ENCODE data around the gene GLT1D1. TPM values are rescaled to one million over a fixed set of nuclear protein-coding genes. Genes with fewer than 3 reads are reported as not detected.

GLT1D1 gene
- total RNA-seq, 4 donors from 2014 or later, result 0.09 to 10.4 (median 0.71) TPM

DNA sequence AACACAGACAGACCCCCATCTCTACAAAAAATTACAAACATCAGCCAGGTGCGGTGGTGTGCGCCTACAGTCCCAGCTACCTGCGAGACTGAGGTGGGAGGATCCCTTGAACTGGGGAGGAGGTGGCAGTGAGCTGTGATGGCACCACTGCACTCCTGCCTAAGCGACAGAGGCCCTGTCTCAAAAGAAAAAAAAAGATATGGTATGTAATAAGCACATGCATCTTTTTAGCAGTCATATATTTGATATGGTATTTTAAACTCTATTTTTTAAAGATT lies 36.7 kb upstream of the GLT1D1 start:
- DNase-seq (ENCODE audit: low spot score) (no peak), ATAC-seq (ENCODE audit: low FRiP score) (no peak)
- TF ChIP-seq, protein P1, sequence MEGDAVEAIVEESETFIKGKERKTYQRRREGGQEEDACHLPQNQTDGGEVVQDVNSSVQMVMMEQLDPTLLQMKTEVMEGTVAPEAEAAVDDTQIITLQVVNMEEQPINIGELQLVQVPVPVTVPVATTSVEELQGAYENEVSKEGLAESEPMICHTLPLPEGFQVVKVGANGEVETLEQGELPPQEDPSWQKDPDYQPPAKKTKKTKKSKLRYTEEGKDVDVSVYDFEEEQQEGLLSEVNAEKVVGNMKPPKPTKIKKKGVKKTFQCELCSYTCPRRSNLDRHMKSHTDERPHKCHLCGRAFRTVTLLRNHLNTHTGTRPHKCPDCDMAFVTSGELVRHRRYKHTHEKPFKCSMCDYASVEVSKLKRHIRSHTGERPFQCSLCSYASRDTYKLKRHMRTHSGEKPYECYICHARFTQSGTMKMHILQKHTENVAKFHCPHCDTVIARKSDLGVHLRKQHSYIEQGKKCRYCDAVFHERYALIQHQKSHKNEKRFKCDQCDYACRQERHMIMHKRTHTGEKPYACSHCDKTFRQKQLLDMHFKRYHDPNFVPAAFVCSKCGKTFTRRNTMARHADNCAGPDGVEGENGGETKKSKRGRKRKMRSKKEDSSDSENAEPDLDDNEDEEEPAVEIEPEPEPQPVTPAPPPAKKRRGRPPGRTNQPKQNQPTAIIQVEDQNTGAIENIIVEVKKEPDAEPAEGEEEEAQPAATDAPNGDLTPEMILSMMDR (IDR thresholded peaks at IDR 0.05), result no peak

- ATAC-seq (ENCODE audit: low FRiP score), result no peak
- TF ChIP-seq, protein P1 (IDR thresholded peaks at IDR 0.05), result no peak
- no peak for DNase-seq (ENCODE audit: low spot score)
These were observed 35.9 kb upstream of the GLT1D1 start for GRCh38 chr12:128817111-128818015.

GRCh38 chr12:128818065-128819022 lies 34.9 kb upstream of the GLT1D1 start:
- TF ChIP-seq, protein P1 (IDR thresholded peaks at IDR 0.05), result no peak
- no peak for DNase-seq (ENCODE audit: low spot score)
- ATAC-seq (ENCODE audit: low FRiP score), result no peak

- ATAC-seq (ENCODE audit: low FRiP score), result no peak
- TF ChIP-seq, protein P1 (IDR thresholded peaks at IDR 0.05), result no peak
- no peak for DNase-seq (ENCODE audit: low spot score)
These were observed 33.8 kb upstream of the GLT1D1 start for GRCh38 chr12:128819293-128820144.

GRCh38 chr12:128820253-128820652 lies 33.0 kb upstream of the GLT1D1 start:
- TF ChIP-seq, protein P1 (IDR thresholded peaks at IDR 0.05), result no peak
- ATAC-seq (ENCODE audit: low FRiP score), result no peak
- no peak for DNase-seq (ENCODE audit: low spot score)

GRCh38 chr12:128820723-128821432 lies 32.4 kb upstream of the GLT1D1 start:
- TF ChIP-seq, protein P1 (IDR thresholded peaks at IDR 0.05), result no peak
- ATAC-seq (ENCODE audit: low FRiP score), result no peak
- no peak for DNase-seq (ENCODE audit: low spot score)
